GM12878 (cell line): Measurements from ENCODE around the gene BTBD7. TPM values are rescaled to one million over a fixed set of nuclear protein-coding genes. Genes with fewer than 3 reads are reported as not detected.

Source experiments
- ATAC-seq: fragments of 200-7000 bp; cut with Tn5 transposase; 3 replicates; pipeline ENCODE4 v1.9.1; 2020; ENCODE audit warnings: mild to moderate bottlenecking, moderate library complexity
- BruUV-seq: library from RNA; stranded (reverse); fragments of 400-500 nt; replicated peaks from 2 replicates; lab custom pipeline; 2021; lab: Mats Ljungman, UMichigan
- CTCF ChIA-PET: fragments of 300-600 bp; sonication (Branson Sonifier 250); formaldehyde crosslinking; extraction: SDS; loops from one replicate; lab custom pipeline; 2021; ENCODE audit warnings: inconsistent platforms; lab: Yijun Ruan, JAX
- POLR2A ChIA-PET: fragments of 350-600 bp; formaldehyde crosslinking; extraction: SDS; loops from one replicate; lab custom pipeline; 2021; ENCODE audit warnings: inconsistent platforms; lab: Charles Lee
- RAD21 ChIA-PET: fragments of 300-600 bp; sonication (Branson Sonifier 250); formaldehyde crosslinking; loops from one replicate; lab custom pipeline; 2023; ENCODE audit warnings: antibody characterized with exemption; ENCODE audit not compliant: unreplicated experiment; lab: Charles Lee
- SMC1A ChIA-PET: fragments of 300-600 bp; sonication (Branson Sonifier 250); formaldehyde crosslinking; loops from one replicate; lab custom pipeline; 2023; ENCODE audit not compliant: unreplicated experiment, uncharacterized antibody; lab: Charles Lee
- DNase-seq: peaks from one replicate; pipeline ENCODE4 v3.0.0-alpha.2; 2011; ENCODE audit warnings: low read depth, low spot score
- FAIRE-seq: peaks from 3 replicates; lab custom pipeline; 2011; peaks lifted over from hg19 to GRCh38; lab: Jason Lieb, UNC
- H2AFZ ChIP-seq: 2 replicates; pipeline ENCODE4 v1.6.0; 2011; ENCODE audit warnings: low read depth, low read length, control low read depth; ENCODE audit not compliant: control insufficient read depth
- H3K27ac ChIP-seq: 2 replicates; pipeline ENCODE4 v1.5.1; 2011; ENCODE audit warnings: control low read depth; ENCODE audit not compliant: control insufficient read depth, insufficient read depth
- H3K27me3 ChIP-seq, 2 experiments: replicated peaks in 1 of 2; 2 replicates each; pipeline versions ENCODE4 v1.6.0 to v1.6.1; 2011; ENCODE audit warnings: low read length in 1 of 2; ENCODE audit not compliant: control insufficient read depth in 2 of 2, insufficient read depth in 2 of 2
- H3K36me3 ChIP-seq, 2 experiments: 2 replicates each; pipeline ENCODE4 v1.5.1; 2011; ENCODE audit warnings: low read length in 1 of 2; ENCODE audit not compliant: control insufficient read depth in 2 of 2, insufficient read depth in 2 of 2
- H3K4me1 ChIP-seq: 2 replicates; pipeline ENCODE4 v1.6.1; 2011; ENCODE audit warnings: mild to moderate bottlenecking, low read length, moderate library complexity, mixed read lengths; ENCODE audit not compliant: control insufficient read depth, insufficient read depth
- H3K4me2 ChIP-seq: 2 replicates; pipeline ENCODE4 v1.6.0; 2011; ENCODE audit warnings: control low read depth; ENCODE audit not compliant: control insufficient read depth, insufficient read depth
- H3K4me3 ChIP-seq: fragments of 200-600 bp; sonication (generic); 2 replicates; pipeline ENCODE4 v1.5.1; 2016
- H3K79me2 ChIP-seq: 2 replicates; pipeline ENCODE4 v1.6.0; 2011; ENCODE audit warnings: low read length; ENCODE audit not compliant: control insufficient read depth, insufficient read depth
- H3K9ac ChIP-seq: 2 replicates; pipeline ENCODE4 v1.8.0; 2011; ENCODE audit warnings: low read length, control low read depth, mixed read lengths; ENCODE audit not compliant: control insufficient read depth, insufficient read depth
- H3K9me3 ChIP-seq: replicated peaks from 3 replicates; pipeline ENCODE4 v1.5.1; 2011; ENCODE audit warnings: mild to moderate bottlenecking, low read length; ENCODE audit not compliant: control insufficient read depth, insufficient read depth
- H4K20me1 ChIP-seq: 2 replicates; pipeline ENCODE4 v1.6.0; 2011; ENCODE audit not compliant: control insufficient read depth, insufficient read depth
- RB1 ChIP-seq: fragments of 450-650 bp; formaldehyde crosslinking; IDR thresholded peaks from 2 replicates; pipeline ENCODE4 v1.6.1; 2017; ENCODE audit warnings: mild to moderate bottlenecking, borderline replicate concordance
- RELA ChIP-seq: fragments of 450-650 bp; IDR thresholded peaks from 2 replicates; pipeline ENCODE4 v1.8.0; 2014; ENCODE audit warnings: borderline replicate concordance; ENCODE audit not compliant: partially characterized antibody
- ZBED1 ChIP-seq: IDR thresholded peaks from 2 replicates; pipeline ENCODE4 v1.6.1; 2016; ENCODE audit warnings: borderline replicate concordance
- WGBS: methylation state at CpG from one replicate; pipeline ENCODE4 v1.1.6; 2016; ENCODE audit warnings: low lambda C conversion rate; ENCODE audit not compliant: insufficient replicate concordance, insufficient coverage; ENCODE audit errors: missing lambda C conversion rate; 5-methylcytosine and 5-hydroxymethylcytosine counted together
- in situ Hi-C: fragments of 300-500 bp; cut with MboI; formaldehyde crosslinking; loops from 9 replicates; pipeline ENCODE4 v1.14.3; 2018; ENCODE audit warnings: mixed read lengths
- intact Hi-C: fragments of 100-400 bp; cut with micrococcal nuclease; formaldehyde crosslinking; loops from one replicate; pipeline ENCODE4 v1.14.2; 2022; ENCODE audit not compliant: unreplicated experiment
- polyA plus RNA-seq, 11 experiments: library from polyadenylated mRNA; depleted of rRNA in 4 of 11; unstranded in 6 of 11; stranded (reverse) in 5 of 11; fragments of >200 nt; fragmentation: Nextera tagmentation in 4 of 11; fragmentation: Illumina TruSeq in 1 of 11; extraction: Ambion mirVana in 4 of 11; extraction: Trizol in 1 of 11; gene quantifications; 1 replicate in 1 of 11; 2 replicates in 10 of 11; pipeline versions ENCODE4 v1.2.1 to v1.2.3, GENCODE V29; 2011 to 2016; ENCODE audit warnings: inconsistent platforms in 2 of 11, missing spikeins in 2 of 11, low read depth in 1 of 11
- total RNA-seq, 4 experiments: library from RNA; depleted of rRNA in 3 of 4; stranded (reverse); fragments of >200 nt in 3 of 4; fragmentation: Illumina TruSeq in 1 of 4; extraction: Trizol in 1 of 4; gene quantifications; 2 replicates each; pipeline versions ENCODE4 v1.2.1 to v1.2.3, GENCODE V29; 2013 to 2021
- TF ChIP-seq, protein P1 (sequence below): IDR thresholded peaks from 2 replicates; pipeline ENCODE4 v1.6.1; 2012; ENCODE audit warnings: low read length, inconsistent platforms
- TF ChIP-seq, protein P2 (sequence below): fragments of 450-650 bp; IDR thresholded peaks from 2 replicates; pipeline ENCODE4 v1.6.1; 2018; ENCODE audit warnings: mild to moderate bottlenecking, low read depth, moderate library complexity; ENCODE audit not compliant: partially characterized antibody

Gene BTBD7
- total and polyA plus RNA-seq, 10 of the 15 experiments (the other 5 are each of a cell fraction or from before 2014, with no cell fraction given), result 3.6 to 17.0 (median 9.6) TPM

DNA sequence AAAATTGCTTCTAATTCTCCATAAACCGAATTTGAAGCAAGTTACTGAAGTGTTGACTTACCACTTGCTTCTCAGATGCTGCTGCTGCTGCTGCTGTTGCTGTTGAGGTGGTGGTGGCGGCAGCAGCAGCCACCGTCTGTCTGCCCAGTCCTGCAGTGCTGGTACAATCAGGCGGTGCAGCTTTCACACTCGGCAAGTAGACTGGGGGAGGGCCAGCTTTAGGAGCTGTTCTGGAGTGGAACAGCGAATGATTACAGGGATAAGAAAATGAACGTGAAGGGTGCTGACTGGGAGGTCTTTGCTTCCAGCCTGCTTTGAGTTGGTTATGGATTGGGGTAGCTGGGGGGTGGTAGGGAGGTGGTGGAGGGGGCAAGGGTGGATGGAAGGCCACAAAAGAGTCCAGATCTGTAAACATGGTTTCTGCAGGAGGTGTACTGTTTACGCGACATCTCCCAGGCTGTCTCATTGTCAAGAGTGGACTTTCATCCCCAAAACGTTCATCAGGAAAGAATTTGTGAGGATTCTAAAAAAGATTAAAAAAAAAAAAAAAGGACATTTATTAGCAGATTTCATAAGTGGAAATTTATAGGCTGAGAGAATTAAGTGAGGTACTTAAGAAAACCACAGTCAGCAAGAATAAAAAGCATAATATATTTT, 86.9 kb downstream of the BTBD7 start:
- no TSS peak for BruUV-seq
- Histone ChIP-seq H3K4me1 (no peaks in the 10 kb centered on the region), H3K36me3 (peaks cover 18 to 26% of the 10 kb centered on the region in 2 experiments), H3K27me3 (no peaks in the 10 kb centered on the region), H3K79me2 (no peaks in the 10 kb centered on the region), H3K27ac (no peak overlapping the region), H3K9ac (no peak overlapping the region), H3K4me3 (no peak overlapping the region), H2AFZ (no peak overlapping the region), H4K20me1 (no peaks in the 10 kb centered on the region), H3K4me2 (no peak overlapping the region), H3K9me3 (no peaks in the 10 kb centered on the region)
- WGBS, result 92% methylated on average over 10 of the region's 10 CpGs
- intact Hi-C loops (no loop called here), in situ Hi-C loops (loop anchor here (25.0 kb wide), 1 partner anchor 291 kb away; no protein-coding TSS in a partner anchor)
- ChIA-PET RAD21 (interaction anchor here (1.1 kb wide), 1 partner anchor 27 kb away, joined by 3 read pairs; no protein-coding TSS in a partner anchor), SMC1A (interaction anchor here (0.6 kb wide), 1 partner anchor 53 kb away, joined by 3 read pairs; no protein-coding TSS in a partner anchor), CTCF (no interaction called here), POLR2A (no interaction called here)
- TF ChIP-seq RB1, result no peak
- TF ChIP-seq ZBED1, result no peak
- TF ChIP-seq, protein P1, sequence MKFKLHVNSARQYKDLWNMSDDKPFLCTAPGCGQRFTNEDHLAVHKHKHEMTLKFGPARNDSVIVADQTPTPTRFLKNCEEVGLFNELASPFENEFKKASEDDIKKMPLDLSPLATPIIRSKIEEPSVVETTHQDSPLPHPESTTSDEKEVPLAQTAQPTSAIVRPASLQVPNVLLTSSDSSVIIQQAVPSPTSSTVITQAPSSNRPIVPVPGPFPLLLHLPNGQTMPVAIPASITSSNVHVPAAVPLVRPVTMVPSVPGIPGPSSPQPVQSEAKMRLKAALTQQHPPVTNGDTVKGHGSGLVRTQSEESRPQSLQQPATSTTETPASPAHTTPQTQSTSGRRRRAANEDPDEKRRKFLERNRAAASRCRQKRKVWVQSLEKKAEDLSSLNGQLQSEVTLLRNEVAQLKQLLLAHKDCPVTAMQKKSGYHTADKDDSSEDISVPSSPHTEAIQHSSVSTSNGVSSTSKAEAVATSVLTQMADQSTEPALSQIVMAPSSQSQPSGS, result no peak
- TF ChIP-seq, protein P2, sequence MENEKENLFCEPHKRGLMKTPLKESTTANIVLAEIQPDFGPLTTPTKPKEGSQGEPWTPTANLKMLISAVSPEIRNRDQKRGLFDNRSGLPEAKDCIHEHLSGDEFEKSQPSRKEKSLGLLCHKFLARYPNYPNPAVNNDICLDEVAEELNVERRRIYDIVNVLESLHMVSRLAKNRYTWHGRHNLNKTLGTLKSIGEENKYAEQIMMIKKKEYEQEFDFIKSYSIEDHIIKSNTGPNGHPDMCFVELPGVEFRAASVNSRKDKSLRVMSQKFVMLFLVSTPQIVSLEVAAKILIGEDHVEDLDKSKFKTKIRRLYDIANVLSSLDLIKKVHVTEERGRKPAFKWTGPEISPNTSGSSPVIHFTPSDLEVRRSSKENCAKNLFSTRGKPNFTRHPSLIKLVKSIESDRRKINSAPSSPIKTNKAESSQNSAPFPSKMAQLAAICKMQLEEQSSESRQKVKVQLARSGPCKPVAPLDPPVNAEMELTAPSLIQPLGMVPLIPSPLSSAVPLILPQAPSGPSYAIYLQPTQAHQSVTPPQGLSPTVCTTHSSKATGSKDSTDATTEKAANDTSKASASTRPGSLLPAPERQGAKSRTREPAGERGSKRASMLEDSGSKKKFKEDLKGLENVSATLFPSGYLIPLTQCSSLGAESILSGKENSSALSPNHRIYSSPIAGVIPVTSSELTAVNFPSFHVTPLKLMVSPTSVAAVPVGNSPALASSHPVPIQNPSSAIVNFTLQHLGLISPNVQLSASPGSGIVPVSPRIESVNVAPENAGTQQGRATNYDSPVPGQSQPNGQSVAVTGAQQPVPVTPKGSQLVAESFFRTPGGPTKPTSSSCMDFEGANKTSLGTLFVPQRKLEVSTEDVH, result no peak
- TF ChIP-seq RELA, result no peak
- FAIRE-seq, result no peak
- no peak for ATAC-seq
- no peak for DNase-seq
